Neural progenitor cell (in vitro differentiated cells): ENCODE measurements around the gene GBP3. TPM values are rescaled to one million over a fixed set of nuclear protein-coding genes. Genes with fewer than 3 reads are reported as not detected.
"Not testable (repeated sequence)": the region's sequence is repeated elsewhere in the genome, so short reads cannot be mapped to it uniquely, and the experiment has no call there.

Experiments
- DNase-seq: peaks from one replicate; pipeline ENCODE4 v3.0.0-alpha.2; 2016; ENCODE audit warnings: low spot score
- H2AFZ ChIP-seq: fragments of 200-600 bp; sonication (generic); replicated peaks from 2 replicates; pipeline ENCODE4 v1.6.1; 2016; ENCODE audit warnings: antibody characterized with exemption
- H3F3A ChIP-seq: fragments of 200-600 bp; sonication (generic); 2 replicates; pipeline ENCODE4 v1.6.1; 2016; ENCODE audit warnings: antibody characterized with exemption, low read depth
- H3K27ac ChIP-seq: fragments of 200-600 bp; sonication (generic); 2 replicates; pipeline ENCODE4 v1.5.1; 2016; ENCODE audit warnings: mild to moderate bottlenecking
- H3K27me3 ChIP-seq: fragments of 200-600 bp; sonication (generic); 2 replicates; pipeline ENCODE4 v1.6.1; 2016; ENCODE audit warnings: mild to moderate bottlenecking, moderate library complexity
- H3K36me3 ChIP-seq: fragments of 200-600 bp; sonication (generic); 2 replicates; pipeline ENCODE4 v1.5.1; 2016
- H3K4me1 ChIP-seq: fragments of 200-600 bp; sonication (generic); 2 replicates; pipeline ENCODE4 v1.6.1; 2016; ENCODE audit warnings: mixed run types
- H3K4me2 ChIP-seq: fragments of 200-600 bp; sonication (generic); 2 replicates; pipeline ENCODE4 v1.6.1; 2016
- H3K4me3 ChIP-seq: fragments of 200-600 bp; sonication (generic); 2 replicates; pipeline ENCODE4 v1.5.1; 2016
- H3K79me2 ChIP-seq: fragments of 200-600 bp; sonication (generic); 2 replicates; pipeline ENCODE4 v1.6.1; 2016; ENCODE audit warnings: low read depth
- H3K9ac ChIP-seq: fragments of 200-600 bp; sonication (generic); 2 replicates; pipeline ENCODE4 v1.6.1; 2016
- H3K9me3 ChIP-seq: fragments of 200-600 bp; sonication (generic); 2 replicates; pipeline ENCODE4 v1.5.1; 2016; ENCODE audit warnings: low read depth
- H4K20me1 ChIP-seq: fragments of 200-600 bp; sonication (generic); 2 replicates; pipeline ENCODE4 v1.6.1; 2016; ENCODE audit warnings: low read depth
- H3K27ac Mint-ChIP-seq: 3 replicates; pipeline ENCODE4 v1.8.0; 2021; ENCODE audit warnings: mixed read lengths
- H3K27me3 Mint-ChIP-seq: 2 replicates; pipeline ENCODE4 v1.8.0; 2022; ENCODE audit warnings: low read depth, mild to moderate bottlenecking, inconsistent platforms, moderate library complexity, mixed read lengths; ENCODE audit not compliant: insufficient read depth
- H3K36me3 Mint-ChIP-seq: 3 replicates; pipeline ENCODE4 v1.8.0; 2021; ENCODE audit warnings: mixed read lengths
- H3K4me1 Mint-ChIP-seq: 3 replicates; pipeline ENCODE4 v1.8.0; 2021; ENCODE audit warnings: mixed read lengths
- H3K4me3 Mint-ChIP-seq: 3 replicates; pipeline ENCODE4 v1.8.0; 2021; ENCODE audit warnings: mild to moderate bottlenecking, moderate library complexity, mixed read lengths
- H3K9me3 Mint-ChIP-seq: 3 replicates; pipeline ENCODE4 v1.8.0; 2020; ENCODE audit warnings: mixed read lengths
- EZH2 ChIP-seq: fragments of 200-600 bp; sonication (generic); IDR thresholded peaks from 2 replicates; pipeline ENCODE4 v1.6.1; 2017; ENCODE audit warnings: antibody characterized with exemption, mild to moderate bottlenecking, moderate library complexity
- EZH2phosphoT487 ChIP-seq: fragments of 200-600 bp; sonication (generic); IDR thresholded peaks from 2 replicates; pipeline ENCODE4 v1.6.1; 2017; ENCODE audit warnings: antibody characterized with exemption
- total RNA-seq: library from RNA; depleted of rRNA; stranded (reverse); fragments of >200 nt; gene quantifications from 2 replicates; pipeline ENCODE4 v1.2.3, GENCODE V29; 2015; ENCODE audit warnings: low replicate concordance
- TF ChIP-seq, protein P1 (sequence below): fragments of 200-600 bp; sonication (generic); IDR thresholded peaks from 2 replicates; pipeline ENCODE4 v1.5.1; 2017; ENCODE audit warnings: antibody characterized with exemption, mild to moderate bottlenecking

Gene GBP3
- total RNA-seq, 1 donor from 2014 or later: not detected

DNA sequence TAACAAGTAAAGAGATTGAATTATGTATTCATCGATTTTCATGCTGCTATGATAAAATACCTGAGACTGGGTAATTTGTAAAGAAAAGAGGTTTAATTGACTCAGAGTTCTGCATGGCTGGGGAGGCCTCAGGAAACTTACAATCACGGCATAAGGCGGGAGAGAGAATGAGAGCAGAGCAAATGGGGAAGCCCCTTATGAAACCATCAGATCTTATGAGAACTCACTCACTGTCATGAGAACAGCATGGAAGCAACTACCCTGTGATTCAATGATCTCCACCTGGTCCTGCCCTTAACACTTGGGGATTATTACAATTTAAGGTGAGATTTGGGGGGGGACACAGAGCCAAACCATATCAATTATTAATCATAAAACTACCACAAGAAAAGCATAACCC, 3.3 kb upstream of the GBP3 start:
- Mint-ChIP-seq H3K9me3 (no peaks in the 10 kb centered on the region), H3K27me3 (no peaks in the 10 kb centered on the region), H3K4me3 (no peak overlapping the region), H3K4me1 (no peaks in the 10 kb centered on the region), H3K27ac (no peak overlapping the region), H3K36me3 (no peaks in the 10 kb centered on the region)
- Histone ChIP-seq H3K79me2 (no peaks in the 10 kb centered on the region), H3K9ac (no peak overlapping the region), H2AFZ (no peak overlapping the region), H3K27me3 (no peaks in the 10 kb centered on the region), H3K4me2 (no peak overlapping the region), H3F3A (no peaks in the 10 kb centered on the region), H3K27ac (no peak overlapping the region), H3K9me3 (no peaks in the 10 kb centered on the region), H3K36me3 (no peaks in the 10 kb centered on the region), H4K20me1 (no peaks in the 10 kb centered on the region), H3K4me3 (no peak overlapping the region), H3K4me1 (peaks cover 5% of the 10 kb centered on the region)
- DNase-seq: no peak
- TF ChIP-seq EZH2phosphoT487: no peak
- TF ChIP-seq, protein P1, sequence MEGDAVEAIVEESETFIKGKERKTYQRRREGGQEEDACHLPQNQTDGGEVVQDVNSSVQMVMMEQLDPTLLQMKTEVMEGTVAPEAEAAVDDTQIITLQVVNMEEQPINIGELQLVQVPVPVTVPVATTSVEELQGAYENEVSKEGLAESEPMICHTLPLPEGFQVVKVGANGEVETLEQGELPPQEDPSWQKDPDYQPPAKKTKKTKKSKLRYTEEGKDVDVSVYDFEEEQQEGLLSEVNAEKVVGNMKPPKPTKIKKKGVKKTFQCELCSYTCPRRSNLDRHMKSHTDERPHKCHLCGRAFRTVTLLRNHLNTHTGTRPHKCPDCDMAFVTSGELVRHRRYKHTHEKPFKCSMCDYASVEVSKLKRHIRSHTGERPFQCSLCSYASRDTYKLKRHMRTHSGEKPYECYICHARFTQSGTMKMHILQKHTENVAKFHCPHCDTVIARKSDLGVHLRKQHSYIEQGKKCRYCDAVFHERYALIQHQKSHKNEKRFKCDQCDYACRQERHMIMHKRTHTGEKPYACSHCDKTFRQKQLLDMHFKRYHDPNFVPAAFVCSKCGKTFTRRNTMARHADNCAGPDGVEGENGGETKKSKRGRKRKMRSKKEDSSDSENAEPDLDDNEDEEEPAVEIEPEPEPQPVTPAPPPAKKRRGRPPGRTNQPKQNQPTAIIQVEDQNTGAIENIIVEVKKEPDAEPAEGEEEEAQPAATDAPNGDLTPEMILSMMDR: no peak
- TF ChIP-seq EZH2: no peak

DNA sequence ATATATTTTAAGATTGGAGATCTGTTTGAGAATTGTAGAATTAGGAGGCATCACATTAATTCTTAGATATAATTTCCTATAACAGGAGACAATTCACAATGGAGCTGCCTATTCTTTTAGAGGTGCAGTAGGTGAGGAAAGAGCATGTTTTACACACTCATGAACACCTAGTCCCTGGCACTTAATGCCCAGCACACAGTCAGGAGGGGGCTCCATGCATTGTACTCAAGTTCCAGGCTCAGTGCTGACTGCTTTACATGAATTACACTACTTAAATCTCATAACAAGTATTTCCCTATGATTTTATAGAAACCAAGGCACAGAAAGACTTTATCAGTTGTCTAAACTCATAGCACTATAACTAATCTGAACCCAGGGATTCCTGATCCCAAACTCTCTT, 360 bp upstream of the GBP3 start:
- Histone ChIP-seq H3K4me2 (no peak overlapping the region), H3K9ac (no peak overlapping the region), H3K36me3 (no peaks in the 10 kb centered on the region), H3K79me2 (no peaks in the 10 kb centered on the region), H3K27ac (no peak overlapping the region), H2AFZ (no peak overlapping the region), H3F3A (no peaks in the 10 kb centered on the region), H3K9me3 (no peaks in the 10 kb centered on the region), H3K4me1 (peaks cover 5% of the 10 kb centered on the region), H3K4me3 (no peak overlapping the region), H3K27me3 (no peaks in the 10 kb centered on the region), H4K20me1 (no peaks in the 10 kb centered on the region)
- Mint-ChIP-seq H3K36me3 (no peaks in the 10 kb centered on the region), H3K27me3 (no peaks in the 10 kb centered on the region), H3K27ac (no peak overlapping the region), H3K4me3 (no peak overlapping the region), H3K4me1 (no peaks in the 10 kb centered on the region), H3K9me3 (no peaks in the 10 kb centered on the region)
- no peak for DNase-seq
- TF ChIP-seq, protein P1: no peak
- TF ChIP-seq EZH2phosphoT487: no peak
- no peak for TF ChIP-seq EZH2

DNA sequence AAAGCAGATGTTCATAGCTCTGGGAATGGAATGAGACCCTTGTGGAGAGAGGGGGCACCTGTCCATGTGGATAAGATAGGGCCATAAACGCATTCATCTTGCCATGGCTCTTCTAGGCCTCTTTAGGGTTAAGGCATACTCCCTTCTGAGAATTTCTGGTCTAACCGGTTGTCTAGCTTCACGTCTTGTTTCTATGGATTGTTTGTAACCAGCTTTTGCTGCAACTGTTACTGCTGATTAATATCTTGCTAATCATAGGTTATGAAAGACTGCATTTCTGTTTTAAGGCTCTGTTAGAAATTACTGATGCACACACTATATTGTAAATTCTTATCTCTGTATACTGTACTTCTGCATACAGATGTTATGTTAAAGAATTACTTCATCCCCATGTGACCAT, 4.3 kb downstream of the GBP3 start:
- H3K27ac ChIP-seq, H3F3A ChIP-seq, H3K36me3 Mint-ChIP-seq, H3K4me3 Mint-ChIP-seq, H2AFZ ChIP-seq, H3K9me3 ChIP-seq, H3K79me2 ChIP-seq, H3K27me3 Mint-ChIP-seq, H3K4me3 ChIP-seq, H3K9ac ChIP-seq, H3K27ac Mint-ChIP-seq, DNase-seq, H3K9me3 Mint-ChIP-seq, H3K4me2 ChIP-seq, H3K36me3 ChIP-seq, H4K20me1 ChIP-seq, H3K4me1 Mint-ChIP-seq, H3K27me3 ChIP-seq, H3K4me1 ChIP-seq: not testable (repeated sequence)

DNA sequence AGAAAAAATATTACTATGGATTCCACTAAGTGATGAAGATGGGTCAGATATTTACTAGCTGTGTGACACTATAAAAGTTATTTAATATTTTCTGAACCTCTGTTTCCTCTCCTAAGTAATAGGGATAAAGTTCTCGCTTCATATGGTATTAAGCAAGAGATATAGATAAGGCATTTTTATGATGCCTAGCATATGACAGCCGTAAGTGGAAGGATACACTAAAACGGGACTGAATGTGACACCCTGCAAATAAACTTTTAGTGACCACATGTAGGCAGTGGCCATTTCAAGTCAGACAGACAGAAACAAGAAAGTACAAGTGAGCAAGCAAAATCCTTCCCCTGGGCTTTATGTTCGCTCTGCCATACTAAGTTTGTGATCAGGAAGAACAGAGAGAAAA, 14.2 kb downstream of the GBP3 start:
- no peak overlapping the region for H3K27ac ChIP-seq
- no peaks in the 10 kb centered on the region for H3K4me1 ChIP-seq
- DNase-seq: no peak
- no peak overlapping the region for H2AFZ ChIP-seq
- H3K9ac ChIP-seq: no peak overlapping the region
- no peaks in the 10 kb centered on the region for H3K79me2 ChIP-seq
- H4K20me1 ChIP-seq: no peaks in the 10 kb centered on the region
- Mint-ChIP-seq H3K27me3 (peaks cover 3% of the 10 kb centered on the region), H3K4me1 (no peaks in the 10 kb centered on the region), H3K27ac (no peak overlapping the region), H3K9me3 (no peaks in the 10 kb centered on the region), H3K4me3 (no peak overlapping the region), H3K36me3 (no peaks in the 10 kb centered on the region)
- no peaks in the 10 kb centered on the region for H3K36me3 ChIP-seq
- H3K4me2 ChIP-seq: no peak overlapping the region
- no peaks in the 10 kb centered on the region for H3K27me3 ChIP-seq
- H3F3A ChIP-seq: no peaks in the 10 kb centered on the region
- H3K9me3 ChIP-seq: no peaks in the 10 kb centered on the region
- TF ChIP-seq EZH2phosphoT487: no peak
- no peak for TF ChIP-seq EZH2
- TF ChIP-seq, protein P1: no peak
- H3K4me3 ChIP-seq: no peak overlapping the region
